HG03103 (cell line): ENCODE measurements around the gene TCERG1.

Source experiments
- ATAC-seq: cut with Tn5 transposase; IDR thresholded peaks from one replicate; pipeline ENCODE4 v1.9.1; 2021; ENCODE audit warnings: low read depth; ENCODE audit not compliant: unreplicated experiment

Gene TCERG1

GRCh38 chr5:146451411-146451810, 4.3 kb downstream of the TCERG1 start:
- ATAC-seq, result no peak

GRCh38 chr5:146457431-146457830, 10.3 kb downstream of the TCERG1 start:
- no peak for ATAC-seq

DNA sequence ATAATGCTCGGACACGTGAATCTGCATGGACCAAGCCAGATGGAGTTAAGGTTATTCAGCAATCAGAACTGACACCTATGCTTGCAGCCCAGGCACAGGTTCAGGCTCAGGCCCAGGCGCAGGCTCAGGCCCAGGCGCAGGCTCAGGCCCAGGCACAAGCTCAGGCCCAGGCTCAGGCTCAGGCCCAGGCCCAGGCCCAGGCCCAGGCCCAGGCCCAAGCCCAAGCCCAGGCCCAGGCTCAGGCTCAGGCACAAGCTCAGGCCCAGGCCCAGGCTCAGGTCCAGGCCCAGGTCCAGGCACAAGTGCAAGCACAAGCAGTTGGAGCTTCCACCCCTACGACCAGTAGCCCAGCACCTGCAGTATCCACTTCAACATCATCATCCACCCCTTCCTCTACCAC, 11.8 kb downstream of the TCERG1 start:
- no peak for ATAC-seq

GRCh38 chr5:146461319-146461718, 14.2 kb downstream of the TCERG1 start:
- ATAC-seq, result no peak

- no peak for ATAC-seq
Measured at GRCh38 chr5:146463446-146463845, 16.3 kb downstream of the TCERG1 start.

- ATAC-seq, result no peak
Measured at GRCh38 chr5:146466521-146467349, 19.6 kb downstream of the TCERG1 start.

DNA sequence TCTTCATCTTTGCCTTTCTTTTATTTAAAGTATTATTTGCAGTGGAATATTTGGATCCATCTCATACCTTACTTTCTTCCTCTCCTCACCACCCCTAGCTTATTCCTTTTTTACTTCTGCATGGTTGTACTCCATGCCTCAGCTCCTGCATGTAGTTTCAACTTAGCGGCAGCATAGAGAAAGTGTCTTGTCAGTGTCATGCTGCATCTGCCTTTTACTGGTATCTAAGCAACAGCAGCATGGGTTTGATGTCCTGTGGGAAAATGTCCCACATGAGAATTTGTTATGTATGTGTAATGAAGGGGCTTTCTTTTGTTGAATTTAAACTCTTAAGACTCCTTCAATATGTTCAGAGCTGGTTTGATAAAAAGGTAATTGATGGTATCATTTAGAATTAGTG, 20.6 kb downstream of the TCERG1 start:
- ATAC-seq, result no peak

GRCh38 chr5:146474065-146474464, 26.9 kb downstream of the TCERG1 start:
- ATAC-seq, result no peak

DNA sequence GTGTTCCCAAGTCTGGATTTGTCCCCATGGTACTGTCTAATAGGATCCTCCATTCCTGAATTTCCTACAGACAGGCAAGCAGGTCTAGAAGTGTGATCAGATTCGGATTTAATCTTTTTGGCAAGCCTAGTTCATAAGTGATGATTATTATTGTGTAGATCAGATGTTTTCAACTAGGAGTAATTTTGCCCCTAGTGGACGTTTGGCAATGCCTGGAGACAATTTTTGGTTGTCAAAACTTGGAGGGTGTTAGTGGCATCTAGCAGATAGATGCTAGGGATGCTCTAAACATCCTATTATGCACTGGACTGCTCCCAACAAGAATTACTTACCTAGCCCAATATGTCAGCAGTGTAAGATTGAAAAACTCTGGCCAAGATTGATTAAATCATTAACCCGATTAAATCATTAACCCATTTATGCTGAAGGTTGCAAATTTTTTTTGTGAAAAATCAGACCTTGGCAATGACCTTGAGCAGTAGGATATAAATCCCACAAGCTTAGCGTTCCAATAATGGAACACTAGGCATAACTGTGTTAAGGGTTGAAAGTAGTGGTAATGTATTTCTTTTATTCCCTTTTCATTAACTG, 28.2 kb downstream of the TCERG1 start:
- no peak for ATAC-seq

GRCh38 chr5:146475906-146476305, 28.8 kb downstream of the TCERG1 start:
- ATAC-seq, result no peak

DNA sequence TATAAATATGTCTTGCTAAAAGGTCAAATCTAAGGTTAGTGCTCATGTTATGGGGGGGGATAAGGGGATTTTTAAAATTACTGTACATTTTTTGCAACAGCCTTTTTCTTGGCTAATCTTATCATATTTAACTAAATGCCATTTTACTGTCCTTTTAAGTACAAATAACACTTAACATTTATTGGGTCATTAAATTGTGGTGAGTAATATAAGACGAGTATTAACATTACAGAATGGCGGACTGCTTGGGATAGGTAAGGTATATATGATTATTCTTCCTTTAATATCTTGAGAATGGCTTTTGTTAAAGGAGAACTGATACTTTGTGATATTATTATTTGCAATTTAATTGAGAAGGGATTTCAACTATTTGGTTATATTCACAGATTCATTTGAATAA, 35.6 kb downstream of the TCERG1 start:
- ATAC-seq, result no peak

GRCh38 chr5:146484714-146485391, 37.7 kb downstream of the TCERG1 start:
- ATAC-seq, result no peak

DNA sequence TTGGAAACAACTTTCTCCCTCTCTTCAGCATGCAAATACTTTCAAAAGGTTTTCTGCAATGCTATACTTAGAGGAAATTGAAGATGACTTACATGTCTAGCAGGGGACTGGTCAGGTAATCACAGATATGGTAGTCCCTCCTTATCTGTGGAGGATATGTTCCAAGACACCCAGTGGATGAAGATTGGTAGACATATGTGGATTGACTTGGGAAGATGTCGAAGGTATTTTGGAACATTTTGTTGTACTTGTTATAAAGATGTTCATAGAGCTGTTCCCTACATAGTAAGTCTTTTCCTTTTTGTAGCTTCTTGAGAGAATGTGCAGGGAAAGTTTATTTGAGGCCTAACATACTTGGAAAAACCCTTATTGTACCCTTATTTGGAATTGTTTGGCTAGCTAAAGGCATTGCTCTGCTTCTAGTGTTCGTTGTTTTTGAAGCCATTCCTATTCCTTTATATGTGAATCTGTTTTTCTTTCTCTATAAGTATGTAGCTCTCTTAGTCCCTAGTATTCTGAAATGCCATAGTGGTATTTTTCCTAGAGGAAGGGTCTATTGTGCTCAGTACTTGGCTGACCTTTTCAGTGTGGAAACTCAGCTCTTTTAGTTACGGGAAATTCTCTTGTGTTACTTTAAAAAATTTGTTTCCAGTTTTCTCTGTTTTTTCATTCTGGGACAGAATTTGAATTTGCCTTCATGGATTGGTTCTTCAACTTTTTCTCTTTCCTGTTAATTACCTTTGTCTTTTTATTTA, 43.1 kb downstream of the TCERG1 start:
- ATAC-seq, result no peak

GRCh38 chr5:146494656-146495055, 47.5 kb downstream of the TCERG1 start:
- no peak for ATAC-seq

DNA sequence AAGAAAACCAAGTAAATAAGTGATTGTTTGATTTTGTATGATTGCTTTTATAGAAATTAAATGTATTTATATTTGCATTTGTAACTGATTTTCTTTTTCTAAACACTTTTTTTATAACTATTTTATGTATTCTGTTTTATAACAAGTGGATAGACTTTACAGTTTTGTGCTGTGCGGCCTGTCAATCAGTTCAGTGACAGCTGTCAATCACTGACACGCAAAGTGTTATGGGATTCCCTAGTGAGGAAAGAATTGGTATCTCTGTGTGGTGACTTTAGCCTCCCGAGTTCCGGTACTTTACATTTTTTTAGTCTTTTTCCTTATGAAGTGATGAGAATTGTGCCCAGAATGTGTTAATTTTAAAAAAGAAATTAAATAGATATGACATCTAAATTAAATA, 52.5 kb downstream of the TCERG1 start:
- ATAC-seq, result no peak

GRCh38 chr5:146507428-146507827, 60.3 kb downstream of the TCERG1 start:
- ATAC-seq, result no peak

GRCh38 chr5:146510559-146511125, 63.5 kb downstream of the TCERG1 start:
- no peak for ATAC-seq

DNA sequence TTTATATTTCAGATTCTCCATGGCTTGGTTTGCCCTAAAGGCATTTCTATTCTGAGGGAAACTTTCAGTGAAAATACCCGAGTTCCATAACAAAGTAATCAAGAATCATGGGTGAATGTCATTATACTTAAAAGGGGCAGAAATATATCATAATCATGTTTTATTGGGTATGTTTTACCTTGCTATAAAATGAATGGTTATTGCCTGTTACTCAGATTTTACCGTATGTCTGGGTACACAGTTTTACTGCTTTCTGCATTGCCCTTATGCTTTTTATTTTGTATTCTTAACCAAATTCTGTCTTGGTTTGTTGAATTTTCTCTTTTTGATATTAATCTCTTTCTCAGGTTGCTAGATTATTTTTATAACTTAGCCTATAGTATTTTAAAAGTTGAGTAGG, 66.3 kb downstream of the TCERG1 start:
- no peak for ATAC-seq

DNA sequence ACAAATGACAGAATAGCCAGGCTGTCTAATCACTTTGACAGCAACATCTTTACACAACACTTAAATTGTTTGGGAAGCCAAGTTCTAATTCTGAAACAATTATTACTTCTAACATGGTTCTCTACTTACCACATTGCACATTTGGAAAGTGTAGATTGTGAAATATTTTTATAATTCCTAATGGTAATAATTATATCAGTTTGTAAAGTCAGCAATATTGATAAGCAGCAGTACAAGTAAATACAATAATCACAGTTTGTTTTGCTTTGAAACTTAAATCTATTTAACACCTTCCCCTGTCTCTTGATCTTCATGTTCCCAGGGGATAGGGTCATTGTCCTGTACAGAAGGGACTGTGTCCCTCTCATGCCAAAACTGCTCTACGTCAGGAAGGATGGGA, 67.4 kb downstream of the TCERG1 start:
- no peak for ATAC-seq

GRCh38 chr5:146515473-146516150, 68.5 kb downstream of the TCERG1 start:
- ATAC-seq, result no peak
